HT-29 (cell line): Measurements from ENCODE around the gene GDNF. TPM values are rescaled to one million over a fixed set of nuclear protein-coding genes. Genes with fewer than 3 reads are reported as not detected.
"Not testable (repeated sequence)": the region's sequence is repeated elsewhere in the genome, so short reads cannot be mapped to it uniquely, and the experiment has no call there.

Experiments
- DNase-seq: peaks from one replicate; pipeline ENCODE4 v3.0.0-alpha.2; 2015; ENCODE audit warnings: low spot score
- total RNA-seq: library from RNA; depleted of rRNA; stranded (reverse); fragments of >200 nt; shearing (Covaris generic); gene quantifications from 2 replicates; pipeline ENCODE4 v1.2.3, GENCODE V29; 2014

Gene GDNF
- total RNA-seq, 1 experiment from 2014 or later: not detected

DNA sequence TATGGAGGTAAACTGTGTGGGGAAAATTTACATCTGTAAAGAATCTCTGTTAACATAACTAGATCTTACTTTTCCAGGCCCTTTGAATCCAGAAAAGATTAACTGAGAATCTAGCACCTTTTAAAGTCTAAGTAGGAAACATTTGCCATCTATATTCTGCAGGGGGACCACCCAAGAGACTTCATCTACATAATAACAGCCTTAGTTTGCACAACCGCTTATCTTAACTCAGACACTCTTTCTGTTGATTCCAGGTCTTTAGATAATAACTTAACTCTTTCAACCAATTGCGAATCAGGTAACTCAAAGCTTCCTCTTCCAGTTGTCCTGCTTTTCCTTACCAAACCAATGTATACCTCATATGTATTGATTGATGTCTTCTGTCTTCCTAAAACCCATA is 53.4 kb downstream of the GDNF start:
- no peak for DNase-seq

DNA sequence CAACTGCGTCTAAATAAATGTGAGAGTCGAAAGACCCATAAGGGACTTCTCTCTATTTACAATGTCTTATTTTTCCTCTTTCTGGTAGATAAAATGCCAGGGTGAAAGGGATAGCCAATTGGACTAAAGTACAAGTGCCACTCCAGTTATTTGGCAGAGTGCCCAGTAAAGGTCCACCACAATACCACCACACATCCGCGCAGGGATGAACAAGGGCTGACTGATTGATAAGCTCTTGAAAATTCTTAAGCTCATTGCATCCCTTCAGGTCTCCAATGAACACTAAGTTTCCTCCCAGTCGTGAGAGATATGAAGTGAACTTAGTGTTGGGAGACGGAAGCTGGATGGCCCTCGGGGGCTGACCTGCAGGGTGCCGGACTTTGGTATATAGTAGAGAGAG is 58.4 kb downstream of the GDNF start:
- DNase-seq: not testable (repeated sequence)

DNA sequence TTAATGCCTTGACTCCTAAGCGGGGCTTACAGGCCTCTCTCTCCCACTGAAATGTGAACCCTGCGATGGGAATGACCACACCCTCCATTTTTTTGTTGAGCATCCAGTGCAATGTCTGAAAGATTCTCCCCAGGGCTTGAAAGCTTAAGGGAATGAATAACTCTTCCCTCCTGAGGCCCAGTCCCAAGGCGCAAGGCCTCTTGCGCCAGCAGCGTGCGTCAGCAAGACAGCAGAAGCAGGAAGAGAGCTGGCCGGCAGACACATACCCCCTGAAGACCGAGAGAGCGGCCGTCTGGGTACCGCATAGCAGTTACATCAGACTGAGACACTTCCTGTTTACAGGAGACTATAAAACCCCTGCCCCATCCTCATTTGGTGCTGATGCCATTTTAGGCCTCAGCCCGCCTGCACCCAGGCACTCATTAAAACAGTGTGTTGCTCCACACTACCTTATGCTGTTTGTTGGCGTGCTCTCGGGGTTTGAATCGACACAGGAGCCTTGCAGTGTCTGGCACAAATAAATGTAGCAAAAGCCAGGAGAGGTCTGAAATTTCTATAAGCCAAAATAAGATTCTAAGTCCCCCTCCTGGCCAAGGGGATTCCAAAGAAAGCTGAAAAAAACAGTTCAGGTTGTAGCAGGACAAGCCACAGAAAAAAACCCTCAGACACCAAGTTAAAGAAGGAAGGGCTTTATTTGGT is 62.3 kb downstream of the GDNF start:
- no peak for DNase-seq

DNA sequence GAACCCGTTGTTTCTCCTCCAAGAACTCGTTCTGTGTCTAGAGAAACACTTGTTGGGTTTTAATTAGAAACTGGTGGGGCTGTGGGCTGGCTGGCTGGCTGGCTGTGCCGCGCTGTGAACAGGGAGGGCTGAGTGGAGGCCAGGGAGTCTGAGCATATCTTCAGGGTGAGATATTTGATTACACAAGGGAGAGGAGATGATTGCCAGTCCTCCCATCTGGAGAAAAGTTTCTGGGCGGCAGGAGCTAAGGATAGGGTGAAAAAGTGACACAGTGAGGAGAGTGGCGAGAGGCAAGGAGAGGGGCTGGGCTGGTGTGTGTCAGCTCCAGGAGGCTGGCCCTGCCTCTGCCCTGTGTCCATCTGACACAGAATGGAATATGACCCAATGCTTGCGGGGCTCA is 63.0 kb downstream of the GDNF start:
- DNase-seq: no peak

DNA sequence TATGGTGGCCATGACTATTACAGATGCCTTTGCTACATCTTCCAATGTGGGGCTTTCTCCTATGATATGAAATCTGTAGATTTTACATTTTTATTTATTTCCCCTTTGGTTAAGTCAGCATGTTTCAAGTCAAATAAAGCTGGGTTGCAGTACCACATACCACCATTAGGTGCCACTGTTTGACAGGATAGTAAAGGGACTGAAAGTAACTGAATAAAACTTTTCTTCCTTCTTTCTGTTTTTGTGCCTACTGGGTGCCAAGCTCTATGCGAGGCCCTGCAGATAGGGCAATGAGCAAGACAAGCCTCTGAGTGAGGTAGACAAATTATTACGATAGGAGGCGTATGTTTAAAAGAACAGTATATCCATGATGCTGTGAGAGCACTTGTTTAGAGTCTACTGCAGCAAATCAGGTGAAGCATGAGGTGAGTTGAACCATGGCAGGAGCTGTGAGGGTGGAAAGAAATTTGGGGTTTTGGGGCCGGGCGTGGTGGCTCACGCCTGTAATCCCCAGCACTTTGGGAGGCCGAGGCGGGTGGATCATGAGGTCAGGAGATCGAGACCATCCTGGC is 64.8 kb downstream of the GDNF start:
- DNase-seq: peak; percentile 51

DNA sequence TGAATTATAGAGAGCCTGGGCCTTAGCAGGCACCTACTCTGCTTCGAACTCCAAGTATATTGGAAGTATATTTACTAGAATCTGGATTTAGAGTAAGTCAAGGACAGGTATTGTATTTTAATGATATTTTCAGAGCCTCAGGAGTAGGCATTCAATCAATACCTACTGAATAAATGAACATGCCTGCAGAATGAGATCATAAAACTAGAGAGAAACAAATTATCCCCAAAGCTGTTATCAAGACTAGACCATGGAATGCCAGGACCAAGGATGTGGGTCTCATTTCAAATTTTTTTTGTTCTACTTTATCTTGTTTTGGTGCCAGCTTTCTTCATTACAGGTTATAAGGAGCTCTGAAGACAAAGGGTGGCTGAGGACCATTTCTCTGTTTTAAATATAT is 66.0 kb downstream of the GDNF start:
- no peak for DNase-seq

DNA sequence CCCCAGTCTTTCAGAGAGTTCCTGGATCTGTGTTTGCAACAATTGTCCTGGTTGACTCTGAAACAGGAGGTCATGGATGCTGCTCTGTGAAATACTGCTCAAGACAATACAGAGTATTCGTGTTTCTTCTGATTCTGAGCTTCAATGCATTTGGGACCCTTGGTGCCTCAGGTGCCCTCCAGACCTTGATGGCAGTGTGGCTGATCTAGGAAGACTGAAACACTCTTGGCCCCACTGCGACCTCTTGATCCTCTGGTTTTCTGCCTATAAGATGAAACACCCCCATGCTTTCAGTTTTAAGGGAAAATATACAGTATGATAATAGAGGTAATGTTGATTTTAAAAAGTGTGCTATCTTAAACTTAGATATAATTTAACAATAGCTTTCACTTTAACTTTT is 67.6 kb downstream of the GDNF start:
- DNase-seq: no peak

DNA sequence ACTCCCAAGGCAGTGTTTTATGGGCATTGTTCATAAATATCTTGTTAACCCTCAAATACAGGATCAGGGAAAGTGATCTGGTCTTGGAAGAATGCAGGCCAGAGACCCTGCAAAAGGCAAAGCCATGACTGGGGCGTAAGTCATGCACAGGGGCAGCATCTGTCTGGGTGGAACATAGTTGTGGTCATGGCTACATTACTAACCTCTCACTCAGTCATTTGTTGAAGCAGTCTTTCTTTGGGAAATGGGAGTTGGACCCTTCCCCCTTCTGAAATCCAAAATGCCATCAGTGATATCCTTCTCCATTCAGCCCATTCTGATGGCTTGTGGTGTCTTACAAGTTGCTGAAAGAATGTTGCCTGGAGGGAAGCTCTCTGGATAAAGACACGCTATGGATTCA is 68.1 kb downstream of the GDNF start:
- DNase-seq: no peak

DNA sequence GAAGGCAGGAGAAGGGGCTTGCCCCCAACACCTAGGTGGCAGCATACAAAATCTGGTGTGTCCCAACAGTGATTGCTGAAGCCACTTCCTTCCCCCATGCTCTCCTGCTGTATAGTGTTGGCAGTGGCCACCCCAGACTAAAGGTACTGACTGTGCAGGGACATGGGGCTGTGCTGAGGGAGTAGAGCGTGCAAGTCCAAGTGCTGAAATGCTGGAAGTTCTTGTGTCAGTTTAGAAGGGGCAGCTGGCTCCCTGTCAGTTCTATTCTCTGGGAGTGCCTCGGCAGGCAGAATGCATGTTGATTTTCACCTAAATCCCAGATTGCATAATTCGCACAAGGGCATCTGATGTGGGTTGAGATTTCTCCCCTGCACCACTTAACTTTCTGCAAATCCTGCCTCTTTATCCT is 68.6 kb downstream of the GDNF start:
- no peak for DNase-seq

DNA sequence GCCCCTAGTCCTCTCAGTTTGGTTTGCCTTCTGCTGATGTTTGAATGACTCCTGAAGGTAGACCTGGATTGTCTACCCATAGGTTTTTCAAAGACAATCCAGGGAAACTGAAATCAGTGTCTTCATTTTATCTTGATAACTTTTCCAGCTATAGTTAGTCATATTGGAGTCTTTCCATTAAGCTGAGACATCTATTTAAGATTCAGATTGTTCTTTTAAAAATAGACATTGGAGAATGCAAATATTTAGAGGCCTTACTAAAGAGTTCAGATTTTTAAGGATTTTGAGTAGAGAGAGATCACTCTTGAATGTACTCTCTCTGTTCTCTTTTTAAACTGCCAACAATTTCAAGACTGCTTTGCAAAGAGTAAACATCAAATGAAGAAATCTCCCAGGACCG is 69.1 kb downstream of the GDNF start:
- DNase-seq: no peak

DNA sequence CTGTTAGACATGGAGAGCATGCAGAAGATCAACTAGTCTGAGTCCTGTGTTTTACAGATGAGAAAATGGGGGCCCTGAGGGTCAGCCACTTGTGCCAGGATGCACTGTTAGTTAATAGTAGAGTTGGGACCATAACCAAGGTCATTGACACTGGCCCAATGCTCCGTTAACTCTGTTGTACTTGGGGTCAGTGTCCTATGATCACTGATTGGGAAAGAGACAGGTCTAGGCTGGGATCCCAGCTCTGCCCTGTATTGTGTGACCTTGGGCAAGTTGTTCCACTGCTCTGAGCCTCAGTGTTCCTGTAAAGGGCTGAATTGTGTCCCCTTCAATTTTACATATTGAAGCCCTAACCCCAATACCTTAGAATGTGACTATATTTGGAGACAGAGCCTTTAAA is 70.0 kb downstream of the GDNF start:
- no peak for DNase-seq

DNA sequence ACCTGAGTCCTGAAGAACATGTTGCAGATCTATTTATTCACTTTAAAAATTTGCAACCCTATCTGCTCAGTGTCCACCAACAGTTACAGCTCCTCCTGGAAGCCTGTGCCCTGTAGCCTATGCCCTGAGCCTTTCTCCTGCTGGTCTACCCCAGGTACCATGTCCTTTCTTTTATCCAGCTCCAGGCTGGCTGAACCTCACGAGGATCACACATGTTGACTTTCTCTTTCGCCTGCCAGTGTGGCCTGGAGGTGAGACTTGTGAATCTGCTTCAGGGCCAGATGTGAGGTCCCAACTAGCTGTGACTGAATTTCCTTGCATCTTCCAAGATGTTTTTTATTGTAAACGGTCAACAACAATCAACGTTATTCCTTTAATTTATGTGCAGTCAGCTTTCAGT is 70.7 kb downstream of the GDNF start:
- no peak for DNase-seq

DNA sequence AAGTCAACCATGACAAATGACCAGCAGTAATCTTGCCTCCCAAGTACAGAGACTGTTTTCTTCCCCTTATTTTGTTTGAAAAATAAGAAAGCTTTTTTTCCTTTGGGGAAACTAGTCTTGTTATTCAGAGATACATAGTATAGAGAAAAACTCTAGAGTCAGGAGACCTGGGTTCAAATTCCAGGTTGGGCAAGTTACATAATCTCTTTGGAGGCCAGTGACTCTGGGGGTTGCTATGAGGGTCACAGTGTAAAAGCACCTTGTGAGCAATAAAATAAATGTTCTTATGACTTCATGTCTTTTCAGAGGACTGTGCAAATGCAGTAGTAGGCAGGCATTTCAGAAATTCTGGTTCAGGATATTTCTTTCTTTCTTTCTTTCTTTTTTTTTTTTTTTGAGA is 71.5 kb downstream of the GDNF start:
- DNase-seq: no peak

DNA sequence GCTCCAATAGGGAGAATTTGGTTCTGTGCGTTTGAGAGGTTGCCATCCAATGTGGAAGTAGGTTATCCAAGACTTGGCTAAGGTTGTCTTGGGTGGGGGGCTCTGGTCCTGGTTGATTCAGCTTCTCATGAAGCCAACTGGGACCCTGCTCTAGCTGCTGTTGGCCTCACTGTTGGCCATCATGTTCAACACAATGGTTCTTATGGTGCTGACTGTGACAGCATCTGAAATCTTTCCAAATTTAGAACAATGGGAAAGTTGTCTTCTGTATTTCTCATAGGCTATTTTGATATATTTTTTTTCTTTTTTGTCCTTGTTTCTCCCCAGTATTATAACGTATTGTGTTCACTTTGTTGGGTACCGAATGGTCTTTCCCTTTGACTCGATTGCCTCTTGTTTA is 71.9 kb downstream of the GDNF start:
- no peak for DNase-seq

DNA sequence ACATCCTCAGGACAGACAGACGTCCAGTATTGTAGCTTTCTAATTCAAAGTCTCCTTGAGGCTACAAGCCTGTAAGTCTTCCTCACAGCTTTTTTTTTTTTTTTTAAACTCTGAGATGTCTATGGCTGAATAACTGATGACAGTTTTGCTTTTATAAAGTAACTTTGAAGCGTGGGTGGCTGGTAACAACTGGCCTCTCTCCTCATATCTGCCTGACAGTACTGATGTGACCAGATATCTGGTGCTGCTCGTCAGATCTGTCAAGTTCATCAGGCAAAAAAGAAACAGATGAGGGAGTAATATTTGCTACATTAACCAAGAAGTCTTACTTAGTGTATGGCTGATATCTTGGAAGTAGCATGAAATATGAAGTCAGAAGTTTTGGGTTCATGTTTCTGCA is 72.6 kb downstream of the GDNF start:
- no peak for DNase-seq
